Measurements from ENCODE around the gene ZBTB40. TPM values are rescaled to one million over a fixed set of nuclear protein-coding genes. Genes with fewer than 3 reads are reported as not detected.

Gene ZBTB40
- total RNA-seq, 1 experiment from 2014 or later, result 16.3 TPM

DNA sequence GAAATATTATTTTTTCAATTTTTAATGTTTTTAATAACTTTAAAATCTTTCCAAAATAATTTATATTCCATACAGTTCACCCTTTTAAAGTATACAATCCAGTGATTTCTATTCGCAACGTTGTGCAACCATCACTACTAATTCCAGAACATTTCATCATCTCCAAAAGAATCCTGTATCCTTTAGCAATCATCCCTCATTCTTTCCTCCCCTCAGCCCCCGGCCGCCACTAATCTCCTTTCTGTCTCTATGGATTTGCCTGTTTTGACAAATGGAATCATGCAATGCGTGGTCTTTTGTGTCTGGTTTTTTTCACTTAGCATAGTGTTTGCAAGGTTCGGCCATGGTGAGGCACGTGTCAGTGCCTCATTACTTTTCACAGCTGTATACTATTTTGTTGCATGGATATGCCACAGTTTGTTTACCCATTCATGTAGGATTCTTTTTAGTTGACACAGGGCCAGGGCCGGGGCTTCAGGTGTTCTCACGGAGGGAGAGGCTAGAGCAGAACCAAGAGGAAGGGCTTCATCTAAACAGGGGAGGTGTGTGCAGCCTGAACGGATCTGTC is 40.6 kb upstream of the ZBTB40 start:
- no peak overlapping the region for H3T11ph ChIP-seq (ENCODE audit: low read length)
- Mint-ChIP-seq H3K9me3 (peaks cover 4 to 5% of the 10 kb centered on the region in 2 experiments; a peak in 2 of 5 replicates), H3K36me3 (ENCODE audit: insufficient read depth in 1 of 3, low read depth in 3 of 3) (peaks cover 0 to 4% (median 3%) of the 10 kb centered on the region in 3 experiments; a peak in 2 of 7 replicates), H3K4me1 (peaks cover 17% of the 10 kb centered on the region in 2 experiments), H3K27me3 (ENCODE audit: low read depth) (no peaks in the 10 kb centered on the region; the same call in 1 of the 2 replicates), H3K27ac (no peak overlapping the region; a peak in 1 of 7 replicates), H3K4me3 (no peak overlapping the region)
- no peaks in the 10 kb centered on the region for H3K79me1 ChIP-seq (ENCODE audit: insufficient read depth, low read depth, low read length, poor library complexity, severe bottlenecking)
- no CpG with 5 or more reads among the region's 10 CpGs for WGBS (ENCODE audit: extremely low coverage, insufficient read length, low lambda C conversion rate)
- H3K56ac ChIP-seq (ENCODE audit: insufficient read length, low read depth, low read length), result no peak overlapping the region
- no peaks in the 10 kb centered on the region for H3K23me2 ChIP-seq (ENCODE audit: insufficient read length, low read depth, low read length, poor library complexity, severe bottlenecking)
- no peak overlapping the region for H3K4me2 ChIP-seq (ENCODE audit: insufficient read depth, insufficient read length, low read length)
- H3K23ac ChIP-seq (ENCODE audit: insufficient read length, low read depth, low read length), result no peak overlapping the region
- no peak overlapping the region for H3K14ac ChIP-seq (ENCODE audit: insufficient read depth, low read length)
- no peaks in the 10 kb centered on the region for H4K20me1 ChIP-seq (ENCODE audit: control insufficient read depth, insufficient read depth, insufficient read length)
- H3K27ac ChIP-seq (ENCODE audit: insufficient read length, low read depth, low read length), result no peak overlapping the region
- no peak overlapping the region for H2AFZ ChIP-seq (ENCODE audit: low read length)
- no peak overlapping the region for H3K18ac ChIP-seq (ENCODE audit: insufficient read length, low read depth, low read length)
- no peak overlapping the region for H2BK12ac ChIP-seq (ENCODE audit: insufficient read length, low read depth, low read length)
- H3K4me1 ChIP-seq (ENCODE audit: insufficient read depth, low read length), result no peaks in the 10 kb centered on the region; the same call in 1 of the 2 replicates
- H2BK20ac ChIP-seq (ENCODE audit: low read depth, low read length, poor library complexity, severe bottlenecking), result no peak overlapping the region
- DNase-seq, result no peak
- H2AK5ac ChIP-seq (ENCODE audit: insufficient read length, low read length), result no peak overlapping the region
- no peak overlapping the region for H4K91ac ChIP-seq (ENCODE audit: insufficient read length, low read depth, low read length)
- no peak overlapping the region for H3K9ac ChIP-seq (ENCODE audit: extremely low read depth, insufficient read length, low read length)
- TF ChIP-seq, protein P1, sequence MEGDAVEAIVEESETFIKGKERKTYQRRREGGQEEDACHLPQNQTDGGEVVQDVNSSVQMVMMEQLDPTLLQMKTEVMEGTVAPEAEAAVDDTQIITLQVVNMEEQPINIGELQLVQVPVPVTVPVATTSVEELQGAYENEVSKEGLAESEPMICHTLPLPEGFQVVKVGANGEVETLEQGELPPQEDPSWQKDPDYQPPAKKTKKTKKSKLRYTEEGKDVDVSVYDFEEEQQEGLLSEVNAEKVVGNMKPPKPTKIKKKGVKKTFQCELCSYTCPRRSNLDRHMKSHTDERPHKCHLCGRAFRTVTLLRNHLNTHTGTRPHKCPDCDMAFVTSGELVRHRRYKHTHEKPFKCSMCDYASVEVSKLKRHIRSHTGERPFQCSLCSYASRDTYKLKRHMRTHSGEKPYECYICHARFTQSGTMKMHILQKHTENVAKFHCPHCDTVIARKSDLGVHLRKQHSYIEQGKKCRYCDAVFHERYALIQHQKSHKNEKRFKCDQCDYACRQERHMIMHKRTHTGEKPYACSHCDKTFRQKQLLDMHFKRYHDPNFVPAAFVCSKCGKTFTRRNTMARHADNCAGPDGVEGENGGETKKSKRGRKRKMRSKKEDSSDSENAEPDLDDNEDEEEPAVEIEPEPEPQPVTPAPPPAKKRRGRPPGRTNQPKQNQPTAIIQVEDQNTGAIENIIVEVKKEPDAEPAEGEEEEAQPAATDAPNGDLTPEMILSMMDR (conservative IDR thresholded peaks at IDR 0.05), result no peak
- no peaks in the 10 kb centered on the region for H3K9me3 ChIP-seq (ENCODE audit: control insufficient read depth, low read depth, low read length)
- no peaks in the 10 kb centered on the region for H3K27me3 ChIP-seq (ENCODE audit: insufficient read depth, low read length)
- H2BK15ac ChIP-seq (ENCODE audit: low read depth, low read length), result no peak overlapping the region
- no peak overlapping the region for H3K4ac ChIP-seq (ENCODE audit: low read depth, low read length)
- no peak overlapping the region for H4K8ac ChIP-seq (replicated peaks; ENCODE audit: insufficient read length, low read depth, low read length)
- H2BK5ac ChIP-seq (ENCODE audit: insufficient read length, low read length), result no peak overlapping the region
- H4K5ac ChIP-seq (ENCODE audit: insufficient read length, low read depth, low read length), result no peak overlapping the region
- H2BK120ac ChIP-seq (ENCODE audit: low read depth, low read length, poor library complexity, severe bottlenecking), result no peak overlapping the region
- H3K79me2 ChIP-seq (ENCODE audit: insufficient read depth, low read length), result no peaks in the 10 kb centered on the region
